ENCODE results near the gene IKZF4.

DNA sequence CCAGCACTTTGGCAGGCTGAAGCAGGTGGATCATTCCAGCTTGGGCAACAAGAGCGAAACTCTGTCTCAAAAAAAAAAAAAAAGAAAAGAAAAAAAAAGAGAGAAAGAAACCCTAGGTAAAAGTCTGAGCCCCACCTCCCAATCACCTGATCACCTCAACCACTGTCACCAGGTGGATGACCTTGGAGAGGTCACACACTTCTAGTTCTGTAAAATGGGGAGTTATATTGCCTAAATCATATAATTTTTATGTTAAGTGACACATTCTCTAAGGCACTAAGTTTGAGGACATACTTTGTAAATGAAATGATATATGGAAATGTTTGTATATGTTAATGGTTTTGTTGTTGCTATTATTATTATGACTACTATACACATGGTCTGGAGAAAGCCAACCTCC lies 57.6 kb downstream of the IKZF4 start:
- no peak for TF ChIP-seq POLR2A (IDR thresholded peaks at IDR 0.05; ENCODE audit: low read length)
- no peak for TF ChIP-seq GATA1 (IDR thresholded peaks at IDR 0.05; ENCODE audit: low read depth, low read length)
